Activated CD8-positive, alpha-beta memory T cell treated with anti-CD3 and anti-CD28 coated beads, Interleukin-2, amount 50 U/mL, for 48 hours (primary cell): ENCODE measurements around the gene TELO2.
"Not testable (repeated sequence)": the region's sequence is repeated elsewhere in the genome, so short reads cannot be mapped to it uniquely, and the experiment has no call there.

Source experiments
- DNase-seq: peaks from one replicate; pipeline ENCODE4 v3.0.0-alpha.2; 2020

Gene TELO2

GRCh38 chr16:1478937-1479336 lies 14.2 kb upstream of the TELO2 start:
- not testable (repeated sequence) for DNase-seq

DNA sequence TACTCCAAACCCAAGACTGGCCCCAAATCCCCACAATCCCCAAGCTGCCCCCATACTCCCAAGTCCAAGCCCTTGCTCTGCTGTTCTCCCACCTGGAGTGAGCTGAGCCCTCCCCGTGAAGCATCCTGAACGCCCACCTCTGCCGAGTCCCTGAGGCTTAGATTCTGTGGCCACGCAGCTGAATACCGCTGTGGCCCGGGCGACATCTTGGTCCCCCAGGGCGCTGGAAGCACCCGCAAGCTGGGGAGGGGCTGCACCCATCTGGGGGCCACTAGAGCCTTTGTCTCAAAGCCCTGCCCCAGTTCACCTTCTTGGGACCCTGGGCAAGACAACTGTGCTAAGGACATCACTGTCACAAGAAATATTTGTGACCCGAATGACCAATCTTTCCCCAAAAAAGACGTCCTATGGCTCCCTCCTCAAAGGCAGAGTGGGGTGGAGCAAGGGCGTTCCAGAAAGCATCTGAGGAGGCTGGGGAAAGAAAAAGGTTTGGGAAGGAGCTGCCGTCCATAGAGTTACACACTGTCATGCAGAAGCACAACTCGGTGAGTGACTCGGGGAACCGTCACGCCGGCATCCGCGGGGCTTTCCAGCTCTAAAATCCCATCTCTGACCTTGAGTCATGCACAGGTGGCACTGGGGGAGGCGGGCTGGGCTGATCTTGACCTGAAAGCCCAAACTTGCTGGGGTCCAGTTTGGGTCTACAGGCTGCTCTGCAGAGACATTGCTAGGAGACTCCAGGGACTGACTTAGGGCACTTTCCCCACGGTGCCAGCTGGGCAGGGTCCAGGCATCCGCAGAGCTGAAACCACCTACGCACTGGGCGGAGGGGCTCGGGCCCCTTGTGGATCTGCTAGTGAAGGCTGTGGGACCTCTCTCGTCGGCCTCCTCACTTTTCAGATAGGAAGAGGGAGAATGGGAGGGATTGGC lies 11.0 kb upstream of the TELO2 start:
- no peak for DNase-seq

DNA sequence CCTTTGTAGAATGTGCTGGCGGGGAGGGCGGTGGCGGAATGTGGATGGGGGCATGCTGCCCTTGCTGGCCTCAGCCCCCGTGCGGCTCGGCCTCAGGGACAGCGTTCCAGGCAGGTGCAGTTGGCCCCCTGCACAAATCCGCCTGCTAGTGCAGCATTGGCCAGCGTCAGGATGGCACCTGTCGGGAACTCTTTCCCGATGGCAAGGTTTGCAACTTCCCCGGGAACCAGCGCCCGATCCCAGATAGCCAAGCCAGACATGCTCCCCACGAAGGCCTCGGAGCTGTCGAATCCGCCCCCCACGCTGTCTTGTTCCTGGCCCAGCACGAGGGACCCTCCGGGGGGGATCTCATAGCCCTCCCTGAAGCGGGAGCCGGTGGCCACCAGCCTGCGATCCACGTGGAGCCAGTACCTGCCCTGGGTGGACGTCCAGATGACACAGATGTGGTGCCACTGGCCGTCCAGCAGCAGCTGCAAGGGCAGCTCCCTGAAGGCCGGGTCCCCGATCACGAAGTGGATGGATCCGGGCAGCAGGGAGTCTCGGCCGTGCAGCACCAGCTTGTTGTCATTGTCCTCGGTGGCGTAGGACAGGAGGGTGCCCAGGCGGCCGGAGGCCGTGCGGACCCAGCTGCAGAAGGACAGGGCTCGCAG lies 7.2 kb upstream of the TELO2 start:
- no peak for DNase-seq

DNA sequence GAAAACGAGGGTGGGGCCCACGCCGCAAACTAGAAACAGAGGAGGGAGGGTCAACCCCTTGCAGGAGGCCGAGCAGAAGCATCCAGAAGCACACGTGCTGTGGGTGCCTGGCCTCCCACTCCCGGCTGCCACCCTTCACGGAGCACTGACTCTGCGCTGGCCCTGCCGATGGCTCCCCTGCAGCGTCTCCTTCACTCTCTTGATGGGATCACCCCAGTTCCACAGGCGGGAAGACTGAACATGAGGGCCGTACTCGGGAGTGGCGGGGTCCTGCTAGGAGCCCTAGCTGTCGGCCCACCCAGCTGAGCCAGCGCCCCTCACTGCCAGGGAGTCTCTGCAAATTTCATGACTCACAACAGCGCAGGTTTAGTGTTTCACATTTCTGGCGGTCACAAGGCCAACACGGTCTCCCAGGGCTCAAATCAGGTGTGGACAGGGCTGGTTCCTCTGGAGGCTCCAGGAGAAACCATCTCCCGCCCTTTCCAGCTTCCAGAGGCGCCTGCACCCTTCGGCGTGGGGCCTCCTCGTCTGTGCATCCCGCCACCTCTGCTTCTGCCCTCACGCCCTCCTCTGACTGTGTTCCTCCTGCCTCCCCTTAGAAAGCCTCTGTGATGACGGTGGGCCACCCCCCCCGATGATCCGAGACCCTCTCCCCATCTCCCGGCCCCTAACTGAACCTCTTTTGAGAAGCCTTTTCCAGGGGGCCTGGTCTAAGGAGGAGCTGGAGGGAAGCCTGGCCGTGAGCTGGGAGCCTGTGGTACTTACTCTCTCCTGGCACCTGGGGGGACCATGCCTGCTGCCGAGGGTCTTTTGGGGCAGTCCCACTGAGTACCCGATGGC lies 6.4 kb upstream of the TELO2 start:
- no peak for DNase-seq

DNA sequence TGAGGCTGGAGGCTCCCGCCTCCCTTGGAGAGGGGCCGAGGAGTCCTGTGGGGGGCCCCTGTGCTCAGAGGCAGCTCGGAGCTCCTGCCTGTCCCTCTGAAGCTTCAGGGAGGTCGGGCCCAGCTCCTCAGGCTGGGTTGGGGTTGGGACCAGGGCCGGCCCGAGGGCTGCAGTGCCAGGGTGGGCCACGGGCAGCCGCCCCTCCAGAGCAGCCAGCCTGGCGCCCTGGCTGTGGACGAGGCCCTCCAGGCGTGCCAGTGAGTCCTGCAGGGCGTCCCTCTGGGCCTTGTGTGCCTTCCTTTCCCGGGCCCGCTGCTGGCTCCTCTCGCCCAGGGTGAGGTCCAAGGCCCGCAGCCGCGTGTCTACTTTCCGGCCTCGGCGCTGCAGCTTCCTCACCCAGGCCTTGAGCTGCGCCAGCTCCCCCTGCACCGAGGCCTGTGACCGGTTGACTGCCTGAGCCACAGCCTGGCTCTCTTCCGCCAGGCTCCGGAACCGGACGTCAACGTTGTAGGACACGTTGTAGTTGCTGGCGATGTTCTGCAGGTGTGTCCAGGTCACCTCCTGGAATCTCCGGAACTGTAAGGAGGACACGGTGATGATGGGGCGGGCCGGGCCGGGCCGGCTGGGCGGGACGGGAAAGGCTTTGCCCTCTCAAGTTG lies 5.6 kb upstream of the TELO2 start:
- DNase-seq, result no peak

- DNase-seq, result no peak
Observed at GRCh38 chr16:1488054-1488601, 5.0 kb upstream of the TELO2 start.

DNA sequence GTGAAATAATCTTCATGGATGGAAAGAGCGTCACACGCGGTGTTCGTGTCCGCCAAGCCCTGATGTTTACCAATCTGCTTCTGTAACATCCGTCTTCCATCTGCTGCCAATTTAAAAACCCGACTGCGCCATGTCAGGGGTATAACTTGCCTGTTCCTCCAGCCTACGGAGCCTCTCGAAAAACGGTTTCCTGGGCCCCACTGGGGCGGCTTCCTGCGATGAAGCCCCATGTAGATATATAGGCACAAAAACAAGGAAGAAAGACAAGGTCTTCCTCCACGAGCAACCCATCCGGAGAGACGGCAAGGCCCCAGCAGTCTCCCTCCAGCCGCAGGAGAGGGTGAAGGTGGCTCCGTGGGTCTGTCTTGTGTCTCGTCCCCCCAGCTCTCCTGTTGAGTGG lies 4.5 kb upstream of the TELO2 start, which contains the start of gene PTX4:
Gene PTX4, minus strand, starts transcription at position 326 of the 400 bp plus-strand sequence. Its CDS starts 35 bp downstream, at position 291.
- DNase-seq, result no peak

GRCh38 chr16:1489077-1489476 lies 4.1 kb upstream of the TELO2 start:
- no peak for DNase-seq

GRCh38 chr16:1491327-1491726 lies 1.8 kb upstream of the TELO2 start:
- DNase-seq, result no peak

- DNase-seq, result no peak
Observed at GRCh38 chr16:1492082-1492922, 858 bp upstream of the TELO2 start.

DNA sequence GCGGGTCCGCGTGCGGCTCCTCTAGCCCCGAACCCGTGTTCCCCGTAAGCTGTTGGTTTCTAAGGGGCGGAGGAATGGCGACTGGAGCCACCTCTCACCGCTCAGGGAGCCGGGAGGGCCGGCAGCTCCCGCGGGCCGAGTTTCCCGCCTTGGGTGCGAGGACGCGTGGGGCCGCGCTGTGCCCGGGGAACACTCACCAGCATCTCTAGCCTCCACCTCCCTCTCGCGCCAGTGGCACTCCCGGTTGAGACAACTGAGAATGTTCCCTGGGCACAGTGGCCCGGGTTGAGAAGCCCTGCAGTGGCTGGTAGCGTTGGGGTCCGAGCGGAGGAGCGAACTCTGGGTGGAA lies 560 bp downstream of the TELO2 start:
- DNase-seq, result no peak

GRCh38 chr16:1494129-1494640 lies 1.0 kb downstream of the TELO2 start:
- DNase-seq, result no peak

- DNase-seq, result no peak
Observed at GRCh38 chr16:1494711-1495110, 1.6 kb downstream of the TELO2 start.

DNA sequence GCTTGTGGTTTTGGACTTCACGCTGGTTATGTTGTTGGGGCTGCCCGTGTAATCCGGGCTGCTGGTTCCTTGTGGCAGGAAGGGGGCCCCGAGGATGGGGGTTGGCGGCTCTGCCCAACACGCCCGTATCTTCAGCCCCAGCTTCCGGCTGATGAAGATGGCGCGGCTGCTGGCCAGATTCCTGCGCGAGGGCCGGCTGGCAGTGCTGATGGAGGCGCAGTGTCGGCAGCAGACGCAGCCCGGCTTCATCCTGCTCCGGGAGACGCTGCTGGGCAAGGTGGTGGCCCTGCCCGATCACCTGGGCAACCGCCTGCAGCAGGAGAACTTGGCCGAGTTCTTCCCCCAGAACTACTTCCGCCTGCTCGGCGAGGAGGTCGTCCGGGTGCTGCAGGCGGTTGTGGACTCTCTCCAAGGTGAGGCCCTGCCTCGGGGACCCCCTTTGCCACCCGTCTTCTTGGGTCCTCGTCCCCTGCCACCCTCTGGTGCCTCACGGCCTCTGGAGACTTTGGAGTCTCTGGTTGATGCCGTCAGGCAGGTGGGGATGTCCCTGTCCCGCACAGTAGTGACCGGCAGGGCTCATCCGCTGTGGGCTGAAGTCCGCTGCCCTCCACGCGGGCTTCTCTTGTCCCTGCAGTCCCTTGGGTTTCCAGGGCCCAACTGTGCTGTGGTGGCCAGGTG lies 2.2 kb downstream of the TELO2 start:
- no peak for DNase-seq

- DNase-seq, result no peak
Observed at GRCh38 chr16:1495889-1496262, 2.7 kb downstream of the TELO2 start.

GRCh38 chr16:1496464-1496863 lies 3.3 kb downstream of the TELO2 start:
- DNase-seq, result no peak

- no peak for DNase-seq
Observed at GRCh38 chr16:1497014-1497598, 3.9 kb downstream of the TELO2 start.

- DNase-seq, result no peak
Observed at GRCh38 chr16:1498899-1499676, 5.9 kb downstream of the TELO2 start.

- DNase-seq, result no peak
Observed at GRCh38 chr16:1499756-1500464, 6.8 kb downstream of the TELO2 start.
